Right lobe of liver (tissue), 4 donors: ENCODE measurements around the gene HSD17B2.

ENCODE experiments used
- POLR2A ChIP-seq: fragments of 450-650 bp; IDR thresholded peaks from one replicate; pipeline ENCODE4 v1.6.1; 2017; ENCODE audit warnings: antibody characterized with exemption, mild to moderate bottlenecking
- TF ChIP-seq, protein P1 (sequence below), 4 donors: fragments of 200-600 bp in 3 of 4; fragments of 450-650 bp in 1 of 4; IDR thresholded peaks; one replicate each; pipeline versions ENCODE4 v1.5.1 to v1.8.0; 2016 to 2022; ENCODE audit warnings: antibody characterized with exemption in 4 of 4, mild to moderate bottlenecking in 2 of 4
- donor health status: DM: no; HTN: no; CAD: no.
- donor health status: DM: no; HTN: no; CAD: no.
- donor health status: DM: no; HTN: yes; CAD: no.

DNA sequence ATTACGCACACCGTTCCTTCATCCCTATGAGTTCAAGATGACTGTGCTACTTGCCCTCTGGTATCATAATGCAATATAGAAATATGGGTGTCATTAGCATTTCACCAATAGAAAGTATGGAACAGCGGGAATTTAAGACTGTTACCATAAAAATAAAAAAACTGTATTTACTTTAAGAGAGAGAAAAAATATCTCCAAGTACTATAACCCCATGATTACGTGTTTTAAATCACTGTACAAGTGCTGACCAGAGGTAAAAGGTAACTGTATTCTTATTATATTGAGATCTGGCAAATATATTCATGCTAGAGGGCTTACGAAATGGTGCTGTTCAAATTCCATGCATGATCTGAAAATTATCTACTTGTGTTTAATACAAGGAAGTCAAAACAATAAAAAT, 29.0 kb upstream of the HSD17B2 start:
- TF ChIP-seq, protein P1, sequence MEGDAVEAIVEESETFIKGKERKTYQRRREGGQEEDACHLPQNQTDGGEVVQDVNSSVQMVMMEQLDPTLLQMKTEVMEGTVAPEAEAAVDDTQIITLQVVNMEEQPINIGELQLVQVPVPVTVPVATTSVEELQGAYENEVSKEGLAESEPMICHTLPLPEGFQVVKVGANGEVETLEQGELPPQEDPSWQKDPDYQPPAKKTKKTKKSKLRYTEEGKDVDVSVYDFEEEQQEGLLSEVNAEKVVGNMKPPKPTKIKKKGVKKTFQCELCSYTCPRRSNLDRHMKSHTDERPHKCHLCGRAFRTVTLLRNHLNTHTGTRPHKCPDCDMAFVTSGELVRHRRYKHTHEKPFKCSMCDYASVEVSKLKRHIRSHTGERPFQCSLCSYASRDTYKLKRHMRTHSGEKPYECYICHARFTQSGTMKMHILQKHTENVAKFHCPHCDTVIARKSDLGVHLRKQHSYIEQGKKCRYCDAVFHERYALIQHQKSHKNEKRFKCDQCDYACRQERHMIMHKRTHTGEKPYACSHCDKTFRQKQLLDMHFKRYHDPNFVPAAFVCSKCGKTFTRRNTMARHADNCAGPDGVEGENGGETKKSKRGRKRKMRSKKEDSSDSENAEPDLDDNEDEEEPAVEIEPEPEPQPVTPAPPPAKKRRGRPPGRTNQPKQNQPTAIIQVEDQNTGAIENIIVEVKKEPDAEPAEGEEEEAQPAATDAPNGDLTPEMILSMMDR (IDR thresholded peaks at IDR 0.05), result no peak
- no peak for TF ChIP-seq POLR2A
